Measurements from ENCODE around the gene MARCHF7.
"Not testable (repeated sequence)": the region's sequence is repeated elsewhere in the genome, so short reads cannot be mapped to it uniquely, and the experiment has no call there.

The MARCHF7 gene

DNA sequence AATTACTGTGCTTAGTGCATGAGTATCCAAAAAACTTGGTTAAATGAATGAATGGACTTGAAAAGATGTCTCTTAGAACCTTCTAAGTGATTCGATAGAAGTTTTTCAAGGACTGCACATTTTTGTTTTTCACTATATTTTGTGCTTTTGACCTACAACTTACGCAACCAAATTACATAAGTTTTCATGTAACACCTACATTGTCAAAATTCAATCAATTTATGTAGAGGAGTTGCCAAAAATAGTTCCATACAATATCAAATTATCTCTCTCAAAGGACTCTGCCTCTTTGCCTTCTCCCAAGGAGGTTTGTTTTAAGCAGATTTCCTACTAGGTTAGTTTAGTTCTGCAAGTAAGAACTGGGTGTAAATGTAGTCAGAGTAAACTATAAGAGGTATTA, 10.3 kb downstream of the MARCHF7 start:
- peak; percentile 64 for FAIRE-seq

- FAIRE-seq, result not testable (repeated sequence)
These were observed 12.7 kb downstream of the MARCHF7 start for GRCh38 chr2:159724795-159725572.

GRCh38 chr2:159725713-159726112, 13.4 kb downstream of the MARCHF7 start:
- FAIRE-seq, result no peak

DNA sequence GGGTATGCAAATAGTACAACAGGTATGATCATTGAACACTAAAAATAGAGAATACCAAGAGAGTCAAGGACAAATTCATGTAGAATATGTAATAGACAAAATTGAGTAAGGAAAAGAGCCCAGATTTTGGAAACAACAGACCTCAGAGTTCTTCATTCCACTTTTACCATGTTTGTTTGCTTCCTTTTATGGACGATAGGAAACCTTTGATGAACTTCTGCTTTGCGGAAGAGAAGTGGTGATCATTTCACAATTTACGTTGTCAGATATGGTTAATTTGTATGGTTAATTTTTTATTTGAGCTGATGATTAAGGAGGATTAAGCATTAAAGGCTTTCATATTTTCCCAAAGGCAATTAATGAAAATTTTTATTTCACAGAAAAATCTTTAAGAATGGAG, 16.3 kb downstream of the MARCHF7 start:
- no peak for FAIRE-seq

DNA sequence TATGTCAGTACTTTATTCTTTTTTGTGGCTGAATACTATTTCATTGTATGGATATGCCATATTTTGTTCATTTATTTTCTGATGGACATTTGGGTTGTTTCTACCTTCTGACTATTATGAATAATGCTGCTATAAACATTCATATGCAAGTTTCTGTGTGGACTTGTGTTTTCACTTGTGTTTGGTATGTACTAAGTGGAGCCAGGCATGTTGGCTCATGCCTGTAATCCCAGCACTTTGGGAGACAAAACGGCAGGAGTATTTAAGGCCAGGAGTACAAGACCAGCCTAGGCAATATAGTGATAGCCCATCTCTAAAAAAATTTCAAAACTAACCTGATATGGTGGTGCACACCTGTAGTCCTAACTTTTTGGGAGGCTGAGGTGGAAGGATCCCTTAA, 23.3 kb downstream of the MARCHF7 start:
- FAIRE-seq, result no peak

- FAIRE-seq, result no peak
These were observed 23.7 kb downstream of the MARCHF7 start for GRCh38 chr2:159736048-159736447.

DNA sequence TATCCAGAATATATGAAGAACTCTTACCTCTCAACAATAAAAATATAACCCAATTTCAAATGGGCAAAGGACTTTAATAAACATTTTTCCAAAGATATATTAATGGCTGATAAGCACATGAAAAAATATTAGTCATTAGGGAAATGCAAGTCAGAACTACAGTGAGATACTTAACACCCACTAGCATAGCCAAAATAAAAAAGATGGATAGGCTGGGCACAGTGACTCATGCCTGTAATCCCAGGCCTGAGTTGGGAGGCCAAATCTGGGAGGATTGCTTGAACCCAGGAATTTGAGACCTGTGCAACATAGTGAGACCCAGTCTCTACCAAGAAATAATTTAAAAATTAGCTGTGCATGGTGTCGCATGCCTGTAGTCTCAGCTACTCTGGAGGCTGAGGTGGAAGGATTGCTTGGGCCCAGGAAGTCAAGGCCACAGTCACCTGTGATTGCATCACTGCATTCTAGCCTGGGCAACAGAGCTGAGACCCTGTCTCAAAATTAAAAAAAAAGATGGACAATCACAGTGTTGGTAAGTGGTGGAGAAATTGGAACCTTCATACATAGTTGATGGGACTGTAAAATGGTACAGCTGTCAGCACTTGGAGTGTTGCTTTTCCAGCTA, 25.1 kb downstream of the MARCHF7 start:
- no peak for FAIRE-seq

DNA sequence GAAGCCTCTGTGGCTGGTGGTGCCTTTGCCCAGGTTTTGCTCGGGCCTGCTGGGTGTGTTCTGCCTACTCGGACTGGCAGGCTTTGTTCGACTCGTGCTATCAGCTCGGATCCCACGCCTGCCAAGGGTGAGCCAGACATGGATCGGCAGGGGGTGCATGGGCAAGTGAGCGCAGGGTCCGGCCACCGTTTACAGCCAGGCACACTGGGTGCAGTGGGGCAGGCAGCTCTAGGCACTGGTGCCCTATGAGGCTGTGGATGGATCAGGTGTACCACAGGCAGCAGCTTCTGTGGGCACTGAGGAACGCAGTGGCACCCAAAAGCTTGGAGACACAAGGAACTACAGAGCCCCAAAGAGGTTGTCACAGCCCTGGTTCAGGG, 25.6 kb downstream of the MARCHF7 start:
- no peak for FAIRE-seq

DNA sequence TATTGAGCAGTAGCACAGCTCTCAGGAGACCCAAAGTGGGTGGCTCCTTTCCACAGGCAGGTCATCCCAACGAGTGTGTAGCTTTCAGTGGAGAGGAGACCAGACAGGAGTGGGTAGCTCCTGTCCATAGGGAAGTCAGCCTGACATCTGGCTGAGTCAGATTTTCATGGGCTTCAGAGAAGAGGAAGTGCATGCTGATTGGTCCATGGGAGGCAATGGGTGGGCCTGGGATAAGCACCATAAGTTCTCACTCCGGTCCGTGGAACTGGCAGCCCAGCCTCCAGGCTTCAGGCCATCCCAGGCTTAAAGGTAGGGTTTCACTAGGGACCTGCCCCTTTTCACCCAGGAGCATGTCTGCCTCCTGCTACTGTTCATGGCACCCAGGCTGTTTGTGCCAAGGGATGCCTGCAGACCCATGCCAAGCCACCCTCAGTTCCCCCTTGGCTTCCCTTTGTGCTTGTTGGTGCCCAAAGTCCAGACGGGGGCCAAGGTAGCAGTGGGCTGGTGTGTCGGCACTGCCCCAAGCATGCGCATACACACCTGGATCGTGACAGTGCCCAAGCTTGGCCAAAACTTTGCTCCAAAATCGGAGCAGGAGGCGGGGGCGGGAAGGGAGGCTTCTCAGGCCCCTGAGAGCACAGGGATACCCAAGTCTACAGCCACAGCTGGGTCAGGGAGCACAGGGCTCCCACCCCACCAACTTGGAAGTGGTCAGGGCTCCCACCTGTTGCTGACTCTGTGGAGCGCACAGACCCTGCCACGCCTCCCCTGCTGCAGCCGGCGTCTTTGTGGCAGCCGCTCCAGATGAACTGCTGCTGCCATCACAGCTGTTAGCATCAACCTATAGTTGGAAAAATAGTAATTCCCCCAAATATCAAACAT, 26.4 kb downstream of the MARCHF7 start:
- FAIRE-seq, result no peak

- FAIRE-seq, result no peak
These were observed 30.5 kb downstream of the MARCHF7 start for GRCh38 chr2:159742846-159743245.

DNA sequence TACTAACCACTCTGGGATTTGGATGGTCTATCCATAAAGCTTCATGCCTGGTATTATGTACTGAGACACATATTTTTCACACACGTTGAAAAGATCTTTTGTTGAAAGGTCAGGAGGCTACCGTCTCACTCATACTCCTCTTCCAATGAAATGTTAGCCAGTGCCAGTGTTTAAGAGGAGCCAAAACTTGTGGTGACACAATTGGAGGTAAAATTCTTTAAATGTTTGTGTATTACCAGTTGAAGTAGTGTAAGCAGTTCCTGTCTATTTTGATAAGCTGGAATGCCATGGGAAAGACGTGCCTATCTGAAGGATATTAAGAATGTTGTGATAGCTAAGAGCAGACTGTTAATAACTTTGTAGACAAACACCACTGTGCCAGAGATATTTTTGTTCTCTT, 32.1 kb downstream of the MARCHF7 start:
- FAIRE-seq, result no peak

GRCh38 chr2:159745237-159745636, 32.9 kb downstream of the MARCHF7 start:
- FAIRE-seq, result peak; percentile 13

DNA sequence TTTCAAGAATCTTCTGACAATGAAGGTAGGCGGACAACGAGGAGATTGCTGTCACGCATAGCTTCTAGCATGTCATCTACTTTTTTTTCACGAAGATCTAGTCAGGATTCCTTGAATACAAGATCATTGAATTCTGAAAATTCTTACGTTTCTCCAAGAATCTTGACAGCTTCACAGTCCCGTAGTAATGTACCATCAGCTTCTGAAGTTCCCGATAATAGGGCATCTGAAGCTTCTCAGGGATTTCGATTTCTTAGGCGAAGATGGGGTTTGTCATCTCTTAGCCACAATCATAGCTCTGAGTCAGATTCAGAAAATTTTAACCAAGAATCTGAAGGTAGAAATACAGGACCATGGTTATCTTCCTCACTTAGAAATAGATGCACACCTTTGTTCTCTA, 35.8 kb downstream of the MARCHF7 start:
- no peak for FAIRE-seq

DNA sequence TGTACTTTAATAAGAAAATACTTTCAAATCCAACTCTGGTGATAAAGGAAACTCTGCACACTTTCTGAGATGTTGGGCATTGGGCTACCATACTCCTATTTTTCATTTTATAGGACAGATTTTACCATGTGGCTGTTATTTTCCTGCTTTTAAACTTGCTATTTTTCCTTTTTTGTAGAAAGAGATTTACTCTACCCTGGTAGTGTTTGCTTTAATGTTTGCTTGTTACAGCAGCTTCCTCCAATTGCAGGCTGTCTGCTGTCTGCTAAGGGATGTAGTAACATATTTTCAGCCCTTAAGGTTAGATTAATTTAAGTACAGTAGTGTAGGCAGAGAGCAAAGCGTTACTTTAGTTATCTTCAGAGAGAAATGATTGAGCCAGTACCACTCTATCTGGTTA, 38.6 kb downstream of the MARCHF7 start:
- no peak for FAIRE-seq

- FAIRE-seq, result no peak
These were observed 41.5 kb downstream of the MARCHF7 start for GRCh38 chr2:159753797-159754196.

DNA sequence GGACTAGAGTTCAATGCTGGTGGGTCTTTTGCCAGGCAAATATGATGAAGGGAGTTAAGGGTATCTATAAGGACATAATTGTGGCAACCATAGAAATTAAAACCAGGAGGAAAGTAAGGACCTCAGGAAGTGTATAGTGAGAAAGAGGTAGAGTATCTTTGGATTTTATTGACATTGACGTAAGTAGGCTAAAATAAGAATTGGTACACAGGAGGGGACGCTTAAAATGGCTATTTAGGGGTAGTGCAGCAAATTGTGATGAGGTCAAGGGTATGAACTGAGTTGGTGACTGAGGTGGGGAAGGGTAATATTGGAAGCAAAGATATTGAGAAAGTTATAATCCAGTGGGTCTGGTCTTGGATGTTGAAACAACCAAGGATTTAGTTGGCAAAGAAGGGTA, 42.7 kb downstream of the MARCHF7 start:
- FAIRE-seq, result no peak

GRCh38 chr2:159755788-159756187, 43.5 kb downstream of the MARCHF7 start:
- FAIRE-seq, result no peak

DNA sequence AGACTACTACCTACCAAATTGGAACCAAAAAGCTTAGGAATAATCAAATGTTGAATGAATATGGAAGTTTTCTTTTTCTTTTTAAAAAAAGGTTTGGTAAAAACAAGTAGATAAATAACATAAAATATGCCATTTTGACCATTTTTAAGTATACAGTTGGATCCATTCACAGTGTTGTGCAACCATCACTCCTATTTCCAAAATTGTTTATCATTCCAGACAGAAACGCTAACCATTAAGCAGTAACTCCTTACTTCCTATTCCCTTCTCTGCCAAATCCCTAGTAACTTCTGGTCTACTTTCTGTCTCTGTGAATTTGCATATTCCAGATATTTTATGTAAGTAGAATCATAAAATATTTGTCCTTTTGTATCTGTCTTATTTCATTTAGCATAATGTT, 45.9 kb downstream of the MARCHF7 start:
- no peak for FAIRE-seq

- no peak for FAIRE-seq
These were observed 46.4 kb downstream of the MARCHF7 start for GRCh38 chr2:159758686-159759085.

GRCh38 chr2:159759577-159759976, 47.3 kb downstream of the MARCHF7 start:
- FAIRE-seq, result no peak

GRCh38 chr2:159760326-159760725, 48.0 kb downstream of the MARCHF7 start:
- no peak for FAIRE-seq

- no peak for FAIRE-seq
These were observed 49.8 kb downstream of the MARCHF7 start for GRCh38 chr2:159762075-159762474.
